HL-60/S4 treated with retinoic acid at 250 ng/mL for 4 days and 3 days (cell line): ENCODE results near the gene FFAR4.
"Not testable (repeated sequence)": the region's sequence is repeated elsewhere in the genome, so short reads cannot be mapped to it uniquely, and the experiment has no call there.

Experiments
- in situ Hi-C: fragments of 300-500 bp; cut with MboI; formaldehyde crosslinking; loops from 2 replicates; pipeline ENCODE4 v1.7.0; 2022; ENCODE audit warnings: low sequenced_read_pairs

Gene FFAR4

GRCh38 chr10:93566435-93567276 lies at the start of gene FFAR4:
FFAR4 (plus strand) TSS chr10:93566665; CDS start chr10:93566721, 56 bp downstream.
- in situ Hi-C loops: no loop called here

GRCh38 chr10:93518531-93518930 lies 47.9 kb upstream of the FFAR4 start:
- in situ Hi-C loops: no loop called here

- in situ Hi-C loops: no loop called here
These were observed 31.2 kb upstream of the FFAR4 start for GRCh38 chr10:93535293-93535692.

- in situ Hi-C loops: not testable (repeated sequence)
These were observed 25.6 kb upstream of the FFAR4 start for GRCh38 chr10:93540871-93541270.

GRCh38 chr10:93541402-93542357 lies 24.8 kb upstream of the FFAR4 start:
- in situ Hi-C loops: no loop called here

GRCh38 chr10:93542358-93542791 lies 24.1 kb upstream of the FFAR4 start:
- in situ Hi-C loops: no loop called here

DNA sequence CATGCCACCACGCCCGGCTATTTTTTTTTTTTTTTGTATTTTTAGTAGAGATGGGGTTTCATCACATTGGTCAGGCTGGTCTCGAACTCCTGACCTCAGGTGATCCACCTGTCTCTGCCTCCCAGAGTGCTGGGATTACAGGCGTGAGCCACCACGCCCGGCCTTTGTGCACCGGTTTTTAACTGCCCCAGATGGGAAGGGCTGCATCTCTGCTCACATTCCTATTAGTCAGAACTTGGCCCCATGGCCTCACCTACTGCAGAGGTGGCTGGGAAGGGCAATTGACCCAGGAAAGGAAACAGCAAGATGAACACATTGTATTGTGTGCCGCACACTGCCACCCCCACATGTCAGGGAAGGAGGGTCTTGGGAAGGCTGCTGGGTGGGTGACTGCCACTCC lies 19.5 kb upstream of the FFAR4 start:
- in situ Hi-C loops: not testable (repeated sequence)

DNA sequence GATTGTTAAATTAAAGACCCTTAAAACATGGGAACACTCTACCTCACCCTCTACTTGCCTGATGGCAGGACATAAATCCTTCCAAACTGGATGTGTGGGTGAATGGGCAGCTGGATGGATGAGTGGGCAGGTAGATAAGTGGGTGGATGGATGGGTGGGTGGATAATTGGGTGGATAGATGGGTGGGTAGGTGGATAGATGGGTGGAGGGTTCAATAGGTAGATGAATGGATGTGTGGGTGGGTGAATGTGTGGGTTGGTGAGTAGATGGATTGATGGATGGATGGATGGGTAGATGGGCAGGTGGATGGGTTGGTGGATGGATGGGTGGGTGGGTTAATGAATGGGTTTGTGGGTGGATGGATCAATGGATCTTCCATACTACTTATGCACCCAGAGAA lies 18.9 kb upstream of the FFAR4 start:
- in situ Hi-C loops: no loop called here

DNA sequence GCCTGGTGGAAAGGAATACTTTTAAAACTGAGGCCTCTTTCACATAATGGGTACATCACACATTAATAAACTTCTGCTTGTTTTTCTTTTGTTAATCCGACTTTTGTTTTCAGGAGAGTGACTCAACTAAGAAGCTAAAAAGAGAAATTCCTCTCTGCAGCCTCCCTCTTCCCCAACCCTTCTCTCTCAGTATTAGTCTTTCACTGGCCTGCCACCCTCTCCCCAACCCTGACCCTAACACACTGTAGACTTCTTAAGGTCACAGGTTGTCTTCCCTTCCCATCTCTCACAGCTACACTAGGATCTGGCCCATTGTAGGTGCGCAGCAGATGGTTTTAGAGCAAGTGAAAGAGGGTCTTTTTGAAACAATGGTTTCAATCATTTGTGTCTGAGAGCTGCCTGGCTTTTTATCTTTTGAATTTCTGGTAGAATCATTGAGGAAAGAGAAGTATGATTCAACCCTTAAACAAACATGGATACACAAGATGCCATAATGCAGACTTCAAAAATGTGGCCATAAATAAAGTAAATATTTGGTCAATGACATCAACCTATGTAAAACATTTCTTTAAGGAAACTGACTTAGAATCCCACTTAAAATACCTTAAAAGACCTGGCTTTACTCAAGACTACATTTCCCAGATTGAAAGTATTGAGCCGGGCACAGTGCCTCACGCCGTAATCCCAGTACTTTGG lies 17.9 kb upstream of the FFAR4 start:
- in situ Hi-C loops: no loop called here

DNA sequence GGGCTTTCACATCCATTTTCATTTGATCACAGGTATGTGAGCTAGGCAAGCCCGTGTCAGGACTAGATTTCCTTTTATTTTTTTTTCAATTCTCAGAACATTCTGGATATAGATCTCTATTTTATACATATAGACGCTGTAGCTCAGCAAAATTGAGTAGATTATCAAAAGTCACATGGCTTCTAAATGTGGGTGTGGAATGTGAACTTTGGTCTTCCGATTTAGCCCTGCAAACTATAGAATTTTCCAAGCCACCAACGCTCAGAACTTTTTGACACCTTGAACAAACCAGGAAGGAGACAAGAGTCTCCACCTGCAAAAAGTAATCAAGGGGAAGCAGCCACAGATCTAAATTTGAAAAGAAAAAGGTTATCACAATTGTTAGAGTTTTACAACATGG lies 15.9 kb upstream of the FFAR4 start:
- in situ Hi-C loops: loop anchor here (10.0 kb wide), 1 partner anchor 124 kb away; no protein-coding TSS in a partner anchor

GRCh38 chr10:93552780-93553179 lies 13.7 kb upstream of the FFAR4 start:
- in situ Hi-C loops: loop anchor here (10.0 kb wide), 1 partner anchor 122 kb away; no protein-coding TSS in a partner anchor

GRCh38 chr10:93553482-93554315 lies 12.8 kb upstream of the FFAR4 start:
- in situ Hi-C loops: loop anchor here (10.0 kb wide), 1 partner anchor 121 kb away; no protein-coding TSS in a partner anchor

DNA sequence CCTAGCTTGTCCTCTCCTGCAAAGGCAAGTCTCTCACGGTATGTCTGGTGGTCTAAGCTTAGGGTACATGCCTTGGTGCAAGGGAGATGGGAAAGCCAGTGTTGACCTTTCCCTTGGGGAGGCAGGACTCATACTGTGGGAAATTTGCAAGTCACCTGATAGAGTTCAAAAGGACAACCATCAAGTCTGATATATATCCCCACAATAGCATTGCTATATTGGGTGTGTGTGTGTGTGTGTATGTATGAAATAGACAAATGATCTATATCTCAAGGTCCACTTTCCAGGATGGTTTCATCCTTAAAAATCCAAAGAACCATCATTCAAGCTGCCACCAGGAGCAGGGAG lies 12.2 kb upstream of the FFAR4 start:
- in situ Hi-C loops: loop anchor here (10.0 kb wide), 1 partner anchor 121 kb away; no protein-coding TSS in a partner anchor

GRCh38 chr10:93554760-93555432 lies 11.6 kb upstream of the FFAR4 start:
- in situ Hi-C loops: loop anchor here (10.0 kb wide), 1 partner anchor 120 kb away; no protein-coding TSS in a partner anchor

DNA sequence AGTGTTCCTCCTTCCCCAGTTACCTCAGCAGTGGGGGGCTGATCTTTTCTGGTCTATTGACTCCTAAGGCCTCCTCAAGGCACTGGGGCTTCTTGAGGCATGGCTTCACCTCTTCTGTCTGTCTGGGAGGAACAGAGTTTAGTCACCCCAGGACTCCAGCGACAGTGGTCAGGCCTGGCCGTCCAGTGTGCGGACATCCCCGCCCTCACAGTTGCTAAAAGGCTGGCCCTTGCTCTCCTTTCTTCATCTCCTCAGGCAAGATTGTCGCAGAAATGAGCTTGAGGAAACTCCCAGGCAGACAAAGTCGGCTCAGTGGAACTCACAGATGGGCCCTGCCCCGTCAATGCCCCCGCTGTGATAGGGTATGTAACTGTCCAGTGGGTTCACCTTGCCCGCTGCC lies 7.0 kb upstream of the FFAR4 start:
- in situ Hi-C loops: loop anchor here (10.0 kb wide), 1 partner anchor 115 kb away; no protein-coding TSS in a partner anchor

- in situ Hi-C loops: no loop called here
These were observed 5.9 kb upstream of the FFAR4 start for GRCh38 chr10:93560541-93560940.

DNA sequence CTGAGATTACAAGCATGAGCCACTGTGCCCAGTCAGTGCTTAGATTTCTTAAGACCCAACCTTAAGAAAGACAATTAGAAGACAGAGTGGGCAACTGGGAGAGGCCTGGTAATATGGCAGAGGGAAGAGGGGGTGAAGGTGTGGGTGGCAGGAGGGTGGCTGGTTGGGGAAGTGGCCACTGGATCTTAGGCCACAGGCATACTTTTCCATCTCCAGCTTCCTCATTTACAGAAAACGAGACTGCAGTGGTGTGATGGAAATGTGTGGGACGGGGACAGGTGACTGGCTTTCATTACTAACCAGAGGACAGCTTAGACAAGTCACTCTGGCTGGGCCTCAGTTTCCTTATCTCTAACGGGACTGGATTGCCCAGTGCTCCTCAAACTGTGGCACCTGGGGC lies 1.0 kb upstream of the FFAR4 start:
- in situ Hi-C loops: no loop called here

DNA sequence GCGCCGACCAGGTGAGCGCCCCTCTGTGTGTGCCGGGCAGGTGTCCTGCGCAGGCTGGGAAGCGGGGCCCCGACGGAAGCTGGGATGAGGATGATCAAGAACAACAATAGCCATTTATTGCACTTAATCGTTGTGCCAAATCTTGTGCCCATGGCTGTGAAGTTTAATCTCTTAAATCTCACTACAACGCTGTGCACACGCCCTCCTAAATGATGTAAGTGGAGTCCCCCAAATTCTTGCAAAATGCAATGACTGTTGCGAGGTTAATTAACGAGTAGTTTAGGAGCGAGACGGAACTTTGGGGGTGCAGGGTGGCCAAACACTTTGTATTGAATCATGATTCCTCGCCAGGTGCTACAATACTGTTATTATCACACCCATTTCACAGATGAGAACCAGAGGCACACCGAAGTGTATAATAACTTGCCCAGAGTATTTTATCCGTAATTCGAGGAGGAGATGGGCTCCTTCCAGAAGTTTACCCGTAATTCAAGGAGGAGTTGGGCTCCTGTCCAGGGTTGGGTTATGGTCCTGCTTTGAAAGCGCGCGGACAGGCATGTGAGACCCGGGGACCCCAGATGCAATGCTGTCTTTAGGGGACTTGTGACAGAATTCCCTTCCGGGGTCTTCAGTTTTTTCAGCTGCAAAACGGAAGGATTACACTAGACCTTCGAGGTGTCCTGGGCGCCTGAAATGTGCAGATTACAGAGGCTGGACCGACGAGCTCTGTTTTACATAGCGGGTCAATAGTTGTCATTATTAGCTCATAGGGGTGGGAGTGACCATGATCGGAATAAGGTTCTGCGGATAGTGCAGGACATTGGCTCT lies 1.0 kb downstream of the FFAR4 start:
- in situ Hi-C loops: no loop called here

DNA sequence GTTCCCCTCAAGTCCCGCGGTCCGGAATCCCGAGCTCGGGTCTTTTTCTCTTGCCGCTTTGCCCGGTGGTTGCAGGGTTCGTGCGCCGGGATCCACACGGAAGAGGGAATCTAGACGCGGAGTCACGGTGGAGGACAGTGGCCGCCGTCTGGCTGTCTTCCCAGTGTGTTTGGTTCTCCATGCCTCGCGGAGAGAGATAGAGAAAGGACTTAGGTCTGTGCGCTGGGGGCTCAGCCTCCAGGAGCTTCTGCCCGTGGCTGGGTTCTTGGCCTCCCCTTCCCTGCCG lies 1.6 kb downstream of the FFAR4 start:
- in situ Hi-C loops: no loop called here
